ENCODE measurements around the gene CYP2S1. TPM values are rescaled to one million over a fixed set of nuclear protein-coding genes. Genes with fewer than 3 reads are reported as not detected.

CYP2S1 gene
- total RNA-seq, 4 donors from 2014 or later = 0.31 to 0.64 TPM; not detected in 2

DNA sequence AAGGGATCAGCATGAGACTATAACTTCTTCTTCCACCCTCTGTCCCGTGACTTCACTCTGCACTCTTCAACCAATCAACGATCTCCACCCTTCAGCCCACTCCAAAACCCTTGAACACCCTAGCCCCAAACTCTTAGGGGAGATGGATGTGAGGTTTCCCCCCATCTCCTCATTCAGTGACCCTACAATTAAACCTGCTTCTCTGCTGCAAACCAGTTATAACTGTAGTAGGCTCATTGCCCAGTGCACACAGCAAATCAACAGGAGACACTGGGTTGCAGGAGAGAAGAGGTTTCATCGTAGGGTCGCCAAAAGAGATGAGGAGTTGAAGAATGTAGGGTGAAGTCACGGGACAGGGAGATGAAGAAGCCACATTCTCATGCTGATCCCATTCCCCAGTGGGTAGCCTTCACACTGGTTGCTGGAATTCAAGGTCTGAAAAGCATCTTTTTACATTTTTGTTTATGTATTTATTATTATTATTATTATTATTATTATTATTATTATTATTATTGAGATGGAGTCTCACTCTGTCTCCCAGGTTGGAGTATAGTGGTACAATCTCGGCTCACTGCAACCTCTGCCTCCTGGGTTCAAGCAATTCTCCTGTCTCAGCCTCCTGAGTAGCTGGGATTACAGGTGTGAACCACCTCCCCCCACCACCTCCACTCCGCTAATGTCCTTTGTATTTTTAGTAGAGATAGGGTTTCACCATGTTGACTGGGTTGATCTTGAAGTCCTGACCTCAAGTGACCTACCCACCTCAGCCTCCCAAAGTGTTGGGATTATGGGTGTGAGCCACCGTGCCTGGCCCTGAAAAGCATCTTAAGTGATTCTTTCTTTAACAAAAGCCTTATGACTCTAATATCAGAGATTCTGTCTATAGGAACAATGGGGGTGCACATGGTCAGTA, 5.8 kb upstream of the CYP2S1 start:
- no peak overlapping the region for H3K4me3 ChIP-seq
- no peak for ATAC-seq
- H3K4me1 ChIP-seq = no peaks in the 10 kb centered on the region
- no peaks in the 10 kb centered on the region for H3K36me3 ChIP-seq
- no peak overlapping the region for H3K27ac ChIP-seq
- intact Hi-C loops (cut with DNase I; ENCODE audit: low total_unique reads) = no loop called here
- in situ Hi-C loops (cut with MboI; ENCODE audit: low sequenced_read_pairs in 4 of 4) = no loop called here
- DNase-seq = no peak
- TF ChIP-seq, protein P1, sequence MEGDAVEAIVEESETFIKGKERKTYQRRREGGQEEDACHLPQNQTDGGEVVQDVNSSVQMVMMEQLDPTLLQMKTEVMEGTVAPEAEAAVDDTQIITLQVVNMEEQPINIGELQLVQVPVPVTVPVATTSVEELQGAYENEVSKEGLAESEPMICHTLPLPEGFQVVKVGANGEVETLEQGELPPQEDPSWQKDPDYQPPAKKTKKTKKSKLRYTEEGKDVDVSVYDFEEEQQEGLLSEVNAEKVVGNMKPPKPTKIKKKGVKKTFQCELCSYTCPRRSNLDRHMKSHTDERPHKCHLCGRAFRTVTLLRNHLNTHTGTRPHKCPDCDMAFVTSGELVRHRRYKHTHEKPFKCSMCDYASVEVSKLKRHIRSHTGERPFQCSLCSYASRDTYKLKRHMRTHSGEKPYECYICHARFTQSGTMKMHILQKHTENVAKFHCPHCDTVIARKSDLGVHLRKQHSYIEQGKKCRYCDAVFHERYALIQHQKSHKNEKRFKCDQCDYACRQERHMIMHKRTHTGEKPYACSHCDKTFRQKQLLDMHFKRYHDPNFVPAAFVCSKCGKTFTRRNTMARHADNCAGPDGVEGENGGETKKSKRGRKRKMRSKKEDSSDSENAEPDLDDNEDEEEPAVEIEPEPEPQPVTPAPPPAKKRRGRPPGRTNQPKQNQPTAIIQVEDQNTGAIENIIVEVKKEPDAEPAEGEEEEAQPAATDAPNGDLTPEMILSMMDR (IDR thresholded peaks at IDR 0.05 in 4 of 5, conservative IDR thresholded peaks at IDR 0.05 in 1 of 5) = no peak
- no peak for TF ChIP-seq POLR2A (IDR thresholded peaks at IDR 0.05)
- H3K27me3 ChIP-seq = peaks cover 11 to 29% (median 28%) of the 10 kb centered on the region in 3 donors
- no peaks in the 10 kb centered on the region for H3K9me3 ChIP-seq

DNA sequence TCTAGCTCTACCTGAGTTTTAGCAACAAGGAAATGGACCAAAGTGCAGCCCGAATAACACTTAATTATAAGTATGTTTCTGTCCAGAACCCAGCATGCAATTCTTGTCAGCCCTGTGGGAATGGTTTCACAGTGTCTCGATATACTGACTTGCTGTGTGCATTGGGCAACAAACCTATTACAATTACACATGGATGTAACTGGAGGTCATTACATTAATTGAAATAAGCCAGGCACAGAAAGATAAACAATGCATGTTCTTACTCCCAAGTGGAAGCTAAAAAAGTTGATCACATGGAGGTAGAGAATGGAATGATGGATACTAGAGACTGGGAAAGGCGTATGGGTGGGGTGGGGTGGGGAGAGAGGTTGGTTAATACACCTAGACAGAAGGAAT, 5.1 kb upstream of the CYP2S1 start:
- in situ Hi-C loops (cut with MboI; ENCODE audit: low sequenced_read_pairs in 4 of 4) (no loop called here), intact Hi-C loops (cut with DNase I; ENCODE audit: low total_unique reads) (no loop called here)
- H3K4me3 ChIP-seq = no peak overlapping the region
- no peaks in the 10 kb centered on the region for H3K9me3 ChIP-seq
- DNase-seq (no peak), ATAC-seq (no peak)
- no peaks in the 10 kb centered on the region for H3K36me3 ChIP-seq
- H3K27me3 ChIP-seq = peaks cover 18 to 35% (median 33%) of the 10 kb centered on the region in 3 donors
- TF ChIP-seq, protein P1 (IDR thresholded peaks at IDR 0.05 in 4 of 5, conservative IDR thresholded peaks at IDR 0.05 in 1 of 5) = no peak
- no peak for TF ChIP-seq POLR2A (IDR thresholded peaks at IDR 0.05)
- H3K27ac ChIP-seq = no peak overlapping the region
- no peaks in the 10 kb centered on the region for H3K4me1 ChIP-seq

DNA sequence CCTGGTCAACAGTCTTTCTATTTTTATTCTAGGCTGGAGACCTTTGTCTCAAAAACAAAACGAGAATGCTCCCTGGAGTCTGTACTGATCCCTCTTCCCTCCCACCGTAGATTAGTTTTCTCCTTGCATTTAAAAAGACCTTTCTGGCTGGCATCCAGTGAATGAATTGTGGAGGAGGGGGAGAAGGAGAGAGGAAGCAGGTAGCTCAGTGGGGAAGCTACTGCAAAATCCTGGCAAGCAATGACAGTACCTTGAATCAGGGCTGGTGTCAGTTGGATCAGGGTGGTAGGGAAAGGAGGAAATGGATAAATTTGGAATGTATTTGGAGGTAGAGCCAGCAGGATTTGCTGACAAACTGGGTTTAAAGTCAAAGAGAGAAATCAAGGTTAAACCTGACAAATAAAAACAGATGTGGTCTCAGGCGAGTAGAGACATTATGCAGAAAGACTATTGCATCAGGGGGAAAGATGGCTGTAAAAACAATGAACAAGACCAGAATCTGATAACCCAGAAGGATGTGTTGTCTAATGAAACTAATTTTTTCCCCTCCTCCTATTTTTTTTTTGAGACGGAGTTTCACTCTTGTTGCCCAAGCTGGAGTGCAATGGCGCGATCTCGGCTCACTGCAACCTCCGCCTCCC, 3.5 kb upstream of the CYP2S1 start:
- ATAC-seq = no peak
- H3K36me3 ChIP-seq = no peaks in the 10 kb centered on the region
- no peak for DNase-seq
- H3K27me3 ChIP-seq = peaks cover 34 to 48% (median 42%) of the 10 kb centered on the region in 3 donors
- H3K4me3 ChIP-seq = no peak overlapping the region
- in situ Hi-C loops (cut with MboI; ENCODE audit: low sequenced_read_pairs in 4 of 4) = no loop called here
- intact Hi-C loops (cut with DNase I; ENCODE audit: low total_unique reads) = no loop called here
- no peaks in the 10 kb centered on the region for H3K9me3 ChIP-seq
- H3K27ac ChIP-seq = no peak overlapping the region
- TF ChIP-seq, protein P1 (IDR thresholded peaks at IDR 0.05 in 4 of 5, conservative IDR thresholded peaks at IDR 0.05 in 1 of 5) = no peak
- no peak for TF ChIP-seq POLR2A (IDR thresholded peaks at IDR 0.05)
- H3K4me1 ChIP-seq = no peaks in the 10 kb centered on the region

DNA sequence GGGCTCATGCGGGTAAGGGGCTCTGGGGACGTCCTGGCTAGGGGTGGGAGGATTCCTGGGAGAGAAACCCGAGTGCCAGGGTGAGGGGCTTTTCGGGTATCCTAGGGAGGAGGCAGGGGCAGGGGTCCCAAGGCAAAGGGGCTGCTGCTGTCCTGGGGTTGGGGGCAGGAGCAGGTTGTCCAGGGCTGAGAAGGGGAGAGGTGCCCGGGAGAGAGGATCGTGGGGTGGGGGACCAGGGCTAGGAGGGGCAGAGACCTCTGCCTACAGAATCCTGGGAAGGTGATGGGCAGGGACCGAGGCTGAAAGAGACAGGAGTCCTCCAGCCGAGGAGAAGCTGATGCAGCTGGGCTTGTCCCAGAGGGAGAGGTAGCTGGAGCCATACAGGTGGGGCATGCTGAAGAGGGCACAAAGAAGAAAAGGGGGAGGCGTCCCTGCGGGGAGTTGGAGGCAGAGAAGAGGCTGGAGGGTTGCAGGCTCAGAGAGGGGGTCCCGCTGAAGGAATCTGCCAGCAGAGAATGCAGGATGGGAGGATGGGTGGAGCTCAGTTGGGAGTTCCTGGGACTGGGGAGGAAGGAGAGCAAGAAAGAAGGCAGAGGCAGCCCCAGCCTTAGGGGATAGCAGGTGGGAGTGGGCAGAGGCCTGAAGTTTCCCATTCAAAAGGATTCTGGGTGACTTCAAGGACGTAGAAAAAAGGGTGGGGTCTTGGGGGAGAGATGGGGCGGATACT, 574 bp downstream of the CYP2S1 start:
- Histone ChIP-seq H3K4me3 (peak overlapping the region in 1 of 4 donors; percentile 16), H3K36me3 (no peaks in the 10 kb centered on the region), H3K27me3 (peaks cover 32 to 48% (median 42%) of the 10 kb centered on the region in 3 donors), H3K4me1 (no peaks in the 10 kb centered on the region), H3K9me3 (no peaks in the 10 kb centered on the region), H3K27ac (no peak overlapping the region)
- ATAC-seq (no peak), DNase-seq (no peak)
- in situ Hi-C loops (cut with MboI; ENCODE audit: low sequenced_read_pairs in 4 of 4) (no loop called here), intact Hi-C loops (cut with DNase I; ENCODE audit: low total_unique reads) (no loop called here)
- TF ChIP-seq, protein P1 (IDR thresholded peaks at IDR 0.05 in 4 of 5, conservative IDR thresholded peaks at IDR 0.05 in 1 of 5) = no peak
- TF ChIP-seq POLR2A (IDR thresholded peaks at IDR 0.05) = no peak
